Measurements from ENCODE around the gene PYM1. TPM values are rescaled to one million over a fixed set of nuclear protein-coding genes. Genes with fewer than 3 reads are reported as not detected.
A peak's percentile ranks its signal among the peaks of the same experiment; 100 is the strongest.

Gene PYM1
- total and polyA plus RNA-seq, 7 donors = 14.6 to 39.8 (median 19.0) TPM

DNA sequence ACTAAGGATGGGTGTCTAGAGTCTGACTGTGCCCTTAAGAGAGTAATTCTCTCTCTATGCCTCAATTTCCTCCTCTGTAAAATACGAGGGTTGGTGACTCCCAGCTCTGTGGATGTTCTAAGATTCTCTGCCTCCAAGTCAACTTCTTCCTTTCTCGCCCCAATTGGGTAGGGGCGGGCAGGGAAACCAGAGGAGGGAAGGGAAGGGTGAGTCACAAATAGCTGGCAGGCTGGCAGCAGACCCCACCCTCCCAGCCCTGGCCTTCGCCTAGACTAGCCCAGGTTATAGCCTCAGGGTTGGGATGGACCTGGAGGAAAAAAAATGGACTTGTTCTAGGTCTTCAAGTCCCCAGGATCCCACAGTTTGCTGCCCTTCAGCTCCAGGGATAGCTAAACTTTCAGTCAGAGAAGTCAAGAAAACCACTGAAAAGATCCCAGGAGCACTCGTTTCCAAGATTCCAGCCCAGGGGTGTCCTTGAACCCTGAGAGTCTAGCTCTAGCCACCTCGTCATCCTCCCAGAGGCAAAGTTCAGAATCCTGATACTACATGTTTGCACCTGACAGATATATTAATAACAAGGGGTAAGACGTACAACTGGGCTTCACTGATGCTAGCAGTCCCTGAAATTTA, 5.6 kb upstream of the PYM1 start:
- no peak overlapping the region for H3K4me3 ChIP-seq
- intact Hi-C loops (cut with DNase I) = loop anchor here (5.0 to 10.0 kb wide), 2 partner anchors 34 to 268 kb away; partner anchors contain the start of genes CDK2 (in 2 of the 2) and PMEL (in 2 of the 2)
- H3K36me3 ChIP-seq (ENCODE audit: insufficient read depth in 1 of 2, low read depth in 1 of 2) = no peaks in the 10 kb centered on the region
- 85 to 96% (median 89%) methylated on average over 6 to 7 of the region's 7 CpGs for WGBS, 3 donors
- peaks cover 0 to 21% (median 3%) of the 10 kb centered on the region in 3 donors for H3K27me3 ChIP-seq (ENCODE audit: insufficient read depth in 3 of 3, low read length in 2 of 3)
- no peak overlapping the region for H3K27ac ChIP-seq
- no peaks in the 10 kb centered on the region for H3K9me3 ChIP-seq
- TF ChIP-seq, protein P1, sequence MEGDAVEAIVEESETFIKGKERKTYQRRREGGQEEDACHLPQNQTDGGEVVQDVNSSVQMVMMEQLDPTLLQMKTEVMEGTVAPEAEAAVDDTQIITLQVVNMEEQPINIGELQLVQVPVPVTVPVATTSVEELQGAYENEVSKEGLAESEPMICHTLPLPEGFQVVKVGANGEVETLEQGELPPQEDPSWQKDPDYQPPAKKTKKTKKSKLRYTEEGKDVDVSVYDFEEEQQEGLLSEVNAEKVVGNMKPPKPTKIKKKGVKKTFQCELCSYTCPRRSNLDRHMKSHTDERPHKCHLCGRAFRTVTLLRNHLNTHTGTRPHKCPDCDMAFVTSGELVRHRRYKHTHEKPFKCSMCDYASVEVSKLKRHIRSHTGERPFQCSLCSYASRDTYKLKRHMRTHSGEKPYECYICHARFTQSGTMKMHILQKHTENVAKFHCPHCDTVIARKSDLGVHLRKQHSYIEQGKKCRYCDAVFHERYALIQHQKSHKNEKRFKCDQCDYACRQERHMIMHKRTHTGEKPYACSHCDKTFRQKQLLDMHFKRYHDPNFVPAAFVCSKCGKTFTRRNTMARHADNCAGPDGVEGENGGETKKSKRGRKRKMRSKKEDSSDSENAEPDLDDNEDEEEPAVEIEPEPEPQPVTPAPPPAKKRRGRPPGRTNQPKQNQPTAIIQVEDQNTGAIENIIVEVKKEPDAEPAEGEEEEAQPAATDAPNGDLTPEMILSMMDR (IDR thresholded peaks at IDR 0.05) = no peak
- peaks cover 19% of the 10 kb centered on the region for H3K4me1 ChIP-seq
- ATAC-seq = no peak
- DNase-seq = no peak

DNA sequence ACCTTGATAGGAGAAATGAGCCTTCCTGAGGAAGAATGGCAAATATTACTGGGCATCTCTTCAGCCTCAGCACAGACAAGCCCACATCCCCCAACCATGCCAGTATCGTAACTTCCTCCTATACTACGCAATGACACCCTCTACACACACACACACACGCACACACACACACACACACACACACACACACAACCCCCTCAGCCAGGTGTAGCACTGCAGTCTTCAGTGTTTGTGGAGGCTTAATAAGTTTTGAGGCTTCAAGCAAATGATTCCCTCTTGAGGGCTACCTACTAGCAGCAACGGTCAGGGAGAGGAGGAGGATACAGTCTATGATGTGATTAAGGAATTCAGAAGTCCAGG, 4.8 kb upstream of the PYM1 start:
- H3K36me3 ChIP-seq (ENCODE audit: insufficient read depth in 1 of 2, low read depth in 1 of 2) = no peaks in the 10 kb centered on the region
- H3K4me1 ChIP-seq = peaks cover 19% of the 10 kb centered on the region
- no peaks in the 10 kb centered on the region for H3K9me3 ChIP-seq
- no peak for ATAC-seq
- intact Hi-C loops (cut with DNase I) = loop anchor here (5.0 to 10.0 kb wide), 2 partner anchors 35 to 268 kb away; partner anchors contain the start of genes CDK2 (in 2 of the 2) and PMEL (in 2 of the 2)
- no peak for DNase-seq
- TF ChIP-seq, protein P1 (IDR thresholded peaks at IDR 0.05) = no peak
- peaks cover 0 to 21% (median 3%) of the 10 kb centered on the region in 3 donors for H3K27me3 ChIP-seq (ENCODE audit: insufficient read depth in 3 of 3, low read length in 2 of 3)
- 13 to 27% (median 23%) methylated on average over 4 of the region's 4 CpGs for WGBS, 3 donors
- H3K4me3 ChIP-seq = peak overlapping the region; percentile 77
- no peak overlapping the region for H3K27ac ChIP-seq

DNA sequence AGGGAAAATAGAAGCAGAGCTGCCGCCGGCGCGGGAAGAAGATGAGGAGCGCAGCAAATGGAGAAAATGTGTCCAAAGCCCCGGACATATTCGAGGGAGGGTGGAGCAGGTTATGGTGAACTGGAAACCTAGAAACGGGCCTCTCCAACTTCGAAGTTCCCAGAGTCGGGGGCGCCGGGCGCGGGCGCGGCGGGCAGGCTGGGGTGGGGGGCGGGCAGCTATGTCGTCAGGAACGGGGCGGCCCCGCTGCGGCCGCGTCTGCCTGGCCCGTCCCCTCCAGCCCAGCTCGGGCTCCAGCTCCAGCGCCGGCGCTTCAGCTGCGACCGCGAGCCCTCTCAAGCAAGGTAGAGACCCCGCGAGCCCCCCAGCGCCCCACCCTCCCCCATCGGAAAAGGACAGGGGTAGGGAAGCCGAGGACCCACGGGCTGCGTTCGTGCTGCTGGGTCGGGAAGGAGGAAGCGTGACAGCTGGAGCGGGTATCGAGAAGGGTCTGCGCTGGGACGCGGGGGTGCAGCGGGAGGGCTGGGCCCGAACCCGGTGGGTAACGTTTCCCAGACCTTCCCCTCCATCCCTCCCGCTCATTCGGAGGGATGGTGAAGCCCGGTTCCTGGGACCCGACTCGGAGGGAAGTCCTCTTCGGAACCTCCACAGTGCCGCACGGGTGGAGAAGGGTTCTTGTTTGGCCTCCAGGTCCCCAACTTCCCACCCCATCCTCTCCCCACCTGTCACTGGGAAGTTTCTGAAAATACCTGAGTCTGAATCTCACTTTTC, 4.3 kb upstream of the PYM1 start:
- ATAC-seq = peak in 1 of 4 donors; percentile 28
- peaks cover 0 to 21% (median 3%) of the 10 kb centered on the region in 3 donors for H3K27me3 ChIP-seq (ENCODE audit: insufficient read depth in 3 of 3, low read length in 2 of 3)
- H3K4me3 ChIP-seq = peak overlapping the region; percentile 77
- WGBS, 3 donors = 1% methylated on average over 37 to 60 of the region's 60 CpGs
- intact Hi-C loops (cut with DNase I) = loop anchor here (5.0 to 10.0 kb wide), 2 partner anchors 35 to 267 kb away; partner anchors contain the start of genes CDK2 (in 2 of the 2) and PMEL (in 2 of the 2)
- peak; percentile 58 to 64 for DNase-seq
- no peaks in the 10 kb centered on the region for H3K36me3 ChIP-seq (ENCODE audit: insufficient read depth in 1 of 2, low read depth in 1 of 2)
- H3K4me1 ChIP-seq = peaks cover 19% of the 10 kb centered on the region
- H3K9me3 ChIP-seq = no peaks in the 10 kb centered on the region
- H3K27ac ChIP-seq = peak overlapping the region; percentile 43
- TF ChIP-seq, protein P1 (IDR thresholded peaks at IDR 0.05) = no peak

DNA sequence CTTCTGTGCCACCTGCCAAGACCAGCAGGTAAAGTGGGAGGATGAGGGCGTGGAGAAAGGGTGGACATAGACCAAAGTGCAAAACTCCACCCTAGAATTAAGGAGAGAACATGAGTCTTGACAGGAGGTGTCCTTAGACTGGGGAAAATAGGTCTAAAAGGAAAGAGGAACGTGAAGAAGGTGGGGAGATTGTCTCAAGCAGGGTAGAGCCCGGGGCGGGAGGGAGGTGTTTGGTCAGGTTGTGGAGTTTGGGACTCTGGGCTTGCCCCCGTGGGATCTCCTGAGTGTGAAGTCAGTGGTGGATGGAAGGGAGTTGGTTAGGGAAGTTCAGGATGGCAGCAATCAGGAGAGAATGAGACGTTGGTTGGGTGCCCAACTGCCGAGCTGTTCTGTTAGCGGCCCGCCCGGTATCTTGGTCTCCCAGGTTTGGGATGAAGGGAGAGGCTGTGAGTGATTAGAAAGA, 3.7 kb upstream of the PYM1 start:
- no peaks in the 10 kb centered on the region for H3K36me3 ChIP-seq (ENCODE audit: insufficient read depth in 1 of 2, low read depth in 1 of 2)
- peak overlapping the region; percentile 77 for H3K4me3 ChIP-seq
- peak overlapping the region; percentile 43 for H3K27ac ChIP-seq
- peaks cover 0 to 21% (median 3%) of the 10 kb centered on the region in 3 donors for H3K27me3 ChIP-seq (ENCODE audit: insufficient read depth in 3 of 3, low read length in 2 of 3)
- TF ChIP-seq, protein P1 (IDR thresholded peaks at IDR 0.05) = no peak
- DNase-seq (peak in 1 of 2 donors; percentile 53), ATAC-seq (no peak)
- no peaks in the 10 kb centered on the region for H3K9me3 ChIP-seq
- H3K4me1 ChIP-seq = peaks cover 19% of the 10 kb centered on the region
- intact Hi-C loops (cut with DNase I) = loop anchor here (5.0 to 10.0 kb wide), 2 partner anchors 36 to 267 kb away; partner anchors contain the start of genes CDK2 (in 2 of the 2) and PMEL (in 2 of the 2)
- 12 to 14% (median 14%) methylated on average over 10 of the region's 10 CpGs for WGBS, 3 donors
